ENCODE results near the gene NT5DC2. TPM values are rescaled to one million over a fixed set of nuclear protein-coding genes. Genes with fewer than 3 reads are reported as not detected.

The NT5DC2 gene
- total RNA-seq, 4 donors from 2014 or later, result 51.8 to 68.7 (median 63.3) TPM

GRCh38 chr3:52480768-52481715 is 52.6 kb downstream of the NT5DC2 start:
- Histone ChIP-seq H3K27me3 (no peaks in the 10 kb centered on the region), H3K27ac (no peak overlapping the region), H3K9me3 (no peaks in the 10 kb centered on the region), H3K36me3 (peaks cover 80% of the 10 kb centered on the region), H3K4me1 (peaks cover 32% of the 10 kb centered on the region), H3K4me3 (no peak overlapping the region)
- TF ChIP-seq POLR2AphosphoS5 (IDR thresholded peaks at IDR 0.05) (no peak), POLR2A (IDR thresholded peaks at IDR 0.05) (no peak), CTCF (IDR thresholded peaks at IDR 0.05) (no peak), EP300 (IDR thresholded peaks at IDR 0.05) (no peak)
- WGBS, result 85% methylated on average over 23 of the region's 27 CpGs
- DNase-seq (ENCODE audit: low spot score in 2 of 2), result no peak

GRCh38 chr3:52479877-52480575 is 53.6 kb downstream of the NT5DC2 start:
- 90% methylated on average over 13 of the region's 16 CpGs for WGBS
- Histone ChIP-seq H3K27ac (no peak overlapping the region), H3K27me3 (no peaks in the 10 kb centered on the region), H3K4me3 (no peak overlapping the region), H3K9me3 (no peaks in the 10 kb centered on the region), H3K4me1 (peaks cover 26% of the 10 kb centered on the region), H3K36me3 (peaks cover 80% of the 10 kb centered on the region)
- no peak for DNase-seq (ENCODE audit: low spot score in 2 of 2)
- TF ChIP-seq POLR2A (IDR thresholded peaks at IDR 0.05), result no peak
- TF ChIP-seq EP300 (IDR thresholded peaks at IDR 0.05), result no peak
- no peak for TF ChIP-seq POLR2AphosphoS5 (IDR thresholded peaks at IDR 0.05)
- TF ChIP-seq CTCF (IDR thresholded peaks at IDR 0.05), result no peak

DNA sequence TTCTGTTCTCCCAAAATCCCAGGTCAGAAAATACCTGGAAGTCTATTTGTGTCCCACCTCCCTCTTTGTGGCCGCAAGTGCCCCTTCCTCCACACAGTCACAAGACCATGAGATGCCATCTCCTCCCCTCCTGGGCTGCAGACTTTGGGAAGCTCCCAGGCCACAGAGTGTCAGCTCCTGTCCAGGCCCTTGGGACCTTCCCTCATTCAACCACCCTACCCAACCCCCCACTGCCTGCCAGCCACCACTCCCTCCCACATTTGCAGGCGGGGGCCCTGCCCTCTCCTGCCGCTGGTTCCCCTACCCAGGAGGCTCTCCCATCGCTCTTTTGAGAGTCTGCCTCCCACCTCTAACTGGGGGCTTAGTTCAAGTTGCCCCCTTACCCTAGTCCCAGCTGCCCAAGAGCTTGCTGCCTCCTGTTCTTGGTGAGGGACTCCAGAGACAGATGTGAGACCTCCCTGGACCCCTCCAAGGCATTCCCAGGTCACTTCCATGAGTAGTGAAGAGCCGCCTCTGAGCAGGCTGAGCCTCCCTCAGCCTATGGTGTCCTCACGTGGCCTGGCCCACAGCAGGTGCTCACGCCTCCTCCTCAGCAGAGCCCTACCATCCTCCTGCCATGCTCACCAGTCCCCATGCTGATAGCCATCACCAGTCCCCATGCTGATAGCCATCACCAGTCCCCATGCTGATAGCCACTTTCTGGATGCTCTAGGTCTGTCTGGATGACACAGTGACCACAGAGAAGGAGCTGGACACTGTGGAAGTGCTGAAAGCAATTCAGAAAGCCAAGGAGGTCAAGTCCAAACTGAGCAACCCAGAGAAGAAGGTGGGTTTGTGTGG is 54.4 kb downstream of the NT5DC2 start:
- Histone ChIP-seq H3K27ac (no peak overlapping the region), H3K4me1 (peaks cover 19% of the 10 kb centered on the region), H3K36me3 (peaks cover 85% of the 10 kb centered on the region), H3K4me3 (no peak overlapping the region), H3K9me3 (no peaks in the 10 kb centered on the region), H3K27me3 (no peaks in the 10 kb centered on the region)
- no peak for DNase-seq (ENCODE audit: low spot score in 2 of 2)
- 94% methylated on average over 7 of the region's 7 CpGs for WGBS
- TF ChIP-seq EP300 (IDR thresholded peaks at IDR 0.05) (no peak), CTCF (IDR thresholded peaks at IDR 0.05) (no peak), POLR2A (IDR thresholded peaks at IDR 0.05) (no peak), POLR2AphosphoS5 (IDR thresholded peaks at IDR 0.05) (no peak)

DNA sequence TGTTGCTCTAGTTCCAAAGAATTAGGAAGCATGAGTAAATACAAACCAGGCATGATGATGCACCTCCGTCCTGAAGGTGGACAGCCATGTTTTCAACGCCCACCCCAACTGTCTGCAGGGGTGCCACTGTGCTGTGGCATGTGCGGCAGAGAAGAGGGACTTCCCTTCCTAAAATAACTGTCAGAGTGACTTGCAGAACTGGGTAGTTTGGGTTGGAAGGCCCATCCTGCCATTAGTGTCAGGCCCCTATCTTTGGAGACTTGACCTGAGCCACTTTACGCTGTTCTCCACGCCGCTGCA is 55.9 kb downstream of the NT5DC2 start:
- WGBS, result 94% methylated on average over 6 of the region's 6 CpGs

More for the DNA sequence above, 55.9 kb downstream of the NT5DC2 start:
- Histone ChIP-seq H3K27ac (no peak overlapping the region), H3K4me3 (no peak overlapping the region), H3K4me1 (peaks cover 4% of the 10 kb centered on the region), H3K27me3 (no peaks in the 10 kb centered on the region), H3K36me3 (peaks cover 98% of the 10 kb centered on the region), H3K9me3 (no peaks in the 10 kb centered on the region)
- TF ChIP-seq POLR2A (IDR thresholded peaks at IDR 0.05) (no peak), EP300 (IDR thresholded peaks at IDR 0.05) (no peak), POLR2AphosphoS5 (IDR thresholded peaks at IDR 0.05) (no peak), CTCF (IDR thresholded peaks at IDR 0.05) (no peak)
- DNase-seq (ENCODE audit: low spot score in 2 of 2), result no peak

All from suprapubic skin (tissue), 4 donors.